NT2/D1 (cell line): Measurements from ENCODE around the gene CAPN12.

Experiments used
- YY1 ChIP-seq: IDR thresholded peaks from 2 replicates; pipeline ENCODE4 v1.6.1; 2011; ENCODE audit not compliant: insufficient read length, insufficient read depth
- ZNF274 ChIP-seq: IDR thresholded peaks from 2 replicates; pipeline ENCODE4 v1.6.1; 2011; ENCODE audit warnings: mild to moderate bottlenecking, low read depth, low read length

- TF ChIP-seq YY1 (no peak), ZNF274 (no peak)
Measured at GRCh38 chr19:38683393-38684077, 60.7 kb downstream of the CAPN12 start.
